ENCODE data around the gene SLC25A27.

Gene SLC25A27

GRCh38 chr6:46629691-46630090, 23.1 kb upstream of the SLC25A27 start:
- Histone ChIP-seq H3K27ac (no peak overlapping the region), H3K36me3 (no peaks in the 10 kb centered on the region)
- TF ChIP-seq, protein P1, sequence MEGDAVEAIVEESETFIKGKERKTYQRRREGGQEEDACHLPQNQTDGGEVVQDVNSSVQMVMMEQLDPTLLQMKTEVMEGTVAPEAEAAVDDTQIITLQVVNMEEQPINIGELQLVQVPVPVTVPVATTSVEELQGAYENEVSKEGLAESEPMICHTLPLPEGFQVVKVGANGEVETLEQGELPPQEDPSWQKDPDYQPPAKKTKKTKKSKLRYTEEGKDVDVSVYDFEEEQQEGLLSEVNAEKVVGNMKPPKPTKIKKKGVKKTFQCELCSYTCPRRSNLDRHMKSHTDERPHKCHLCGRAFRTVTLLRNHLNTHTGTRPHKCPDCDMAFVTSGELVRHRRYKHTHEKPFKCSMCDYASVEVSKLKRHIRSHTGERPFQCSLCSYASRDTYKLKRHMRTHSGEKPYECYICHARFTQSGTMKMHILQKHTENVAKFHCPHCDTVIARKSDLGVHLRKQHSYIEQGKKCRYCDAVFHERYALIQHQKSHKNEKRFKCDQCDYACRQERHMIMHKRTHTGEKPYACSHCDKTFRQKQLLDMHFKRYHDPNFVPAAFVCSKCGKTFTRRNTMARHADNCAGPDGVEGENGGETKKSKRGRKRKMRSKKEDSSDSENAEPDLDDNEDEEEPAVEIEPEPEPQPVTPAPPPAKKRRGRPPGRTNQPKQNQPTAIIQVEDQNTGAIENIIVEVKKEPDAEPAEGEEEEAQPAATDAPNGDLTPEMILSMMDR (IDR thresholded peaks at IDR 0.05): no peak

GRCh38 chr6:46632053-46632452, 20.7 kb upstream of the SLC25A27 start:
- H3K27ac ChIP-seq: no peak overlapping the region
- no peak overlapping the region for H3K4me3 ChIP-seq
- H3K9me3 ChIP-seq: no peaks in the 10 kb centered on the region
- H3K36me3 ChIP-seq: no peaks in the 10 kb centered on the region
- no peak for DNase-seq
- H3K27me3 ChIP-seq: no peaks in the 10 kb centered on the region
- intact Hi-C loops (cut with DNase I; ENCODE audit: low total_unique reads): no loop called here
- H3K4me1 ChIP-seq: peaks cover 0 to 5% (median 4%) of the 10 kb centered on the region in 4 donors
- TF ChIP-seq, protein P1 (IDR thresholded peaks at IDR 0.05): no peak

More at GRCh38 chr6:46629691-46630090, 23.1 kb upstream of the SLC25A27 start:
- no peak for DNase-seq
- Histone ChIP-seq H3K9me3 (no peaks in the 10 kb centered on the region), H3K27me3 (no peaks in the 10 kb centered on the region), H3K4me3 (no peak overlapping the region), H3K4me1 (peaks cover 0 to 11% (median 6%) of the 10 kb centered on the region in 4 donors)
- intact Hi-C loops (cut with DNase I; ENCODE audit: low total_unique reads): loop anchor here (5.0 to 10.0 kb wide), 3 partner anchors 135 to 535 kb away; partner anchors contain the start of gene RCAN2

- TF ChIP-seq, protein P1 (IDR thresholded peaks at IDR 0.05): no peak
- intact Hi-C loops (cut with DNase I; ENCODE audit: low total_unique reads): no loop called here
- H3K9me3 ChIP-seq: no peaks in the 10 kb centered on the region
- H3K36me3 ChIP-seq: no peaks in the 10 kb centered on the region
- no peaks in the 10 kb centered on the region for H3K4me1 ChIP-seq
- no peak overlapping the region for H3K4me3 ChIP-seq
- H3K27me3 ChIP-seq: no peaks in the 10 kb centered on the region
- no peak for DNase-seq
- H3K27ac ChIP-seq: no peak overlapping the region
These were observed 17.3 kb upstream of the SLC25A27 start for GRCh38 chr6:46635462-46635861.

- intact Hi-C loops (cut with DNase I; ENCODE audit: low total_unique reads): no loop called here
- Histone ChIP-seq H3K27me3 (no peaks in the 10 kb centered on the region), H3K4me1 (no peaks in the 10 kb centered on the region), H3K4me3 (no peak overlapping the region), H3K9me3 (no peaks in the 10 kb centered on the region), H3K36me3 (no peaks in the 10 kb centered on the region), H3K27ac (no peak overlapping the region)
- no peak for DNase-seq
- TF ChIP-seq, protein P1 (IDR thresholded peaks at IDR 0.05): no peak
These were observed 15.6 kb upstream of the SLC25A27 start for GRCh38 chr6:46637145-46637544.

- Histone ChIP-seq H3K27ac (no peak overlapping the region), H3K9me3 (no peaks in the 10 kb centered on the region), H3K27me3 (no peaks in the 10 kb centered on the region), H3K36me3 (no peaks in the 10 kb centered on the region), H3K4me3 (no peak overlapping the region), H3K4me1 (no peaks in the 10 kb centered on the region)
- intact Hi-C loops (cut with DNase I; ENCODE audit: low total_unique reads): no loop called here
- TF ChIP-seq, protein P1 (IDR thresholded peaks at IDR 0.05): no peak
- no peak for DNase-seq
These were observed 14.8 kb upstream of the SLC25A27 start for GRCh38 chr6:46637933-46638332.

- Histone ChIP-seq H3K4me3 (no peak overlapping the region), H3K36me3 (no peaks in the 10 kb centered on the region), H3K27ac (no peak overlapping the region), H3K27me3 (no peaks in the 10 kb centered on the region), H3K4me1 (no peaks in the 10 kb centered on the region), H3K9me3 (no peaks in the 10 kb centered on the region)
- TF ChIP-seq, protein P1 (IDR thresholded peaks at IDR 0.05): no peak
- no peak for DNase-seq
- intact Hi-C loops (cut with DNase I; ENCODE audit: low total_unique reads): no loop called here
These were observed 14.1 kb upstream of the SLC25A27 start for GRCh38 chr6:46638650-46639049.
